GM21367 (cell line): Measurements from ENCODE around the gene NDUFS2.

ENCODE experiments used
- ATAC-seq: cut with Tn5 transposase; IDR thresholded peaks from one replicate; pipeline ENCODE4 v1.9.1; 2021; ENCODE audit not compliant: unreplicated experiment

The NDUFS2 gene

DNA sequence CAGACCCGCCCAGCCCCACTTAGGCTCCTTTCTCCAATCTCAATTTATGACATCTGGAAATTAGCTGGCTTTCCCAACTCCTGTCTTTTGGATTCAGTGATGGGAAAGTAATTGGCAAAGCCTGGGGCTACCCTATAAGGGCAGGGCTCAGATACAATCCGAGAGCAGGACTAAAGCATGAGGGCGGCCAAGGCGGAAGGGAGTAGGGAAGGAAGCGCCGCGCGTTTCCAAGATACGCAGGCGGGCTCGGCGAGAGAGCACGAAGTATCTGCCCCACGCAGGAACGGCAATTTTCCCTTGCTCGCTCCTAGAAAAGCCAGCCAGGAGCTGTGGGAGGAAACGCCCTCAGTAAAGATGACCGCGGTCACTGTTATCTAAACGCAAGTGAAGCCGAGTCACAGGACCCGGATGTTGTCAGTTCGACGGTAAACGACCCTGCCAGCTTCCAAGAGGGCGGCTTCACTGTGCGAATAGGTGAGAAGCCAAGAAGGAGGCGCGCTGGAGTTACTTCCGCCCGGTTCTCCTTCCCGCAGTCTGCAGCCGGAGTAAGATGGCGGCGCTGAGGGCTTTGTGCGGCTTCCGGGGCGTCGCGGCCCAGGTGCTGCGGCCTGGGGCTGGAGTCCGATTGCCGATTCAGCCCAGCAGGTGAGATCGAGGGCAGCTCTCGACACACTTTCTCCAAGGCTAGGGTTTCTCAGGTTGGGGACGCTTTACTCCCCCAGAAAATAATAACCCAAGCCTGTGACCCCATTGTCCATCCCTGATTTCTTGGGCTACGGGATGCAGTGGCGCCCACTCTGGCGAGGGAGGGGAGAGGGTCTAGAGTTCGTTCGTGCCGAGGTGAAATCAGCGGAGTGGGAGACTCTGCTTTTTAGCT lies at the start of gene NDUFS2:
Gene NDUFS2, plus strand, starts transcription at position 532 of the 877 bp plus-strand sequence. Its CDS starts 19 bp downstream, at position 551.
- peak; percentile 94 for ATAC-seq

DNA sequence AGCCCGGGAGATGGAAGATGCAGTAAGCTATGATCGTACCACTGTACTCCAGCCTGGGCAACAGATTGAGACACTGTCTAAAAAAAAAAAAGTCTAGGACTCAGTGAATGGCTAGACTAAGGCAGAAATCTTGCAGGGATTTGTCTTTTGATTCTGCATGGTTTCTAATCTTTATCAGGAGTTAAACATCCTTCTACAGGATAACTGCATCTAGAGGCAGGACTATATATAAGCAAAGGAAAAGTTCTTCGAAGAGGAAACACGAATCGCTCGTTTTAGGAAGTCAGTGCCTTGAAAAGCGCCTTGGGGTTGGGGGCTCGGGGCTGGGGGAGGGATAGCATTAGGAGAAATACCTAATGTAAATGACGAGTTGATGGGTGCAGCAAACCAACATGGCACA lies 49.0 kb upstream of the NDUFS2 start:
- no peak for ATAC-seq

DNA sequence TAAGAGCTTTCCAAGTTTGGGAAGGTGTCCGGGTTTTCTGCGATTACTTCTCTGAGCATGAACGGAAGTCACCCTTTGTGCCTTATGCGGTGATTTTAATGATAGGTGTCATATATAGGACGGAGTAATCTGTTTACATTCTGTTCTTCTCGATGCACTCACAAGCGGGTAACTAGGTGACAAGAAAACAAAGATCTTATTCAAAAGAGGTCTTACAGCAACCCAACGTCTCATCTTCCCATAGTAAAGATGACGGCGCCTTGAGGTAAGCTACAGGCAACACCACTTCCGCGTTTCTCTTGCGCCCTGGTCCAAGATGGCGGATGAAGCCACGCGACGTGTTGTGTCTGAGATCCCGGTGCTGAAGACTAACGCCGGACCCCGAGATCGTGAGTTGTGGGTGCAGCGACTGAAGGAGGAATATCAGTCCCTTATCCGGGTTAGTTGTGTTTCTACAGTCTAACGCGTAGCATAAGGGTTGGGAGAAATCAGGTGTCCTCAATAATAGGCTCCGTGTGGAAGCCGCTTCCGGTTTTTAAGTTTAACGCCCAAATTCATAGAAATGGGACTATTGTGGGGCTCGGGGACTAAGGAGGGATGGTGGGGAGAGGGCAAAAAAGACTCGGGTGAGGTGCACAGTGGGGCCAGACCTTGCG lies 48.4 kb upstream of the NDUFS2 start, which contains the start of gene UFC1:
Gene UFC1, plus strand, starts transcription at position 297 of the 656 bp plus-strand sequence. Its CDS starts 20 bp downstream, at position 317.
- ATAC-seq = no peak

DNA sequence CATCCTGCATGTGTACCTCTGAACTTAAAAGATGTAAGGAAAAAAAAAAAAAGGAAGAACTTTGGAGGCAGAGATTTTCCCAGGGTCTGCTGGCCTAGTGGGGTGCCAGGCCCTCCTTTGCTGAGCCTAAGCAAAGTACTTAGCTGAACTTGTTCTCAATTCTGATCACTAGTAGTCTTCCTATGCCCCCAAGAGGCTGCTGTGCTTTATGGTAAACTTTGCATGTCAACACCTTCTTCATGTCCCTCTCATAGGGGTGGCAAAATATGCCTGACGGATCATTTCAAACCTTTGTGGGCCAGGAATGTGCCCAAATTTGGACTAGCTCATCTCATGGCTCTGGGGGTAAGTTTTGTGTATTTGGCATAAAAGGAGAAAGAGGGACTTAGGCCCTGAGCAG lies 44.3 kb upstream of the NDUFS2 start:
- no peak for ATAC-seq

DNA sequence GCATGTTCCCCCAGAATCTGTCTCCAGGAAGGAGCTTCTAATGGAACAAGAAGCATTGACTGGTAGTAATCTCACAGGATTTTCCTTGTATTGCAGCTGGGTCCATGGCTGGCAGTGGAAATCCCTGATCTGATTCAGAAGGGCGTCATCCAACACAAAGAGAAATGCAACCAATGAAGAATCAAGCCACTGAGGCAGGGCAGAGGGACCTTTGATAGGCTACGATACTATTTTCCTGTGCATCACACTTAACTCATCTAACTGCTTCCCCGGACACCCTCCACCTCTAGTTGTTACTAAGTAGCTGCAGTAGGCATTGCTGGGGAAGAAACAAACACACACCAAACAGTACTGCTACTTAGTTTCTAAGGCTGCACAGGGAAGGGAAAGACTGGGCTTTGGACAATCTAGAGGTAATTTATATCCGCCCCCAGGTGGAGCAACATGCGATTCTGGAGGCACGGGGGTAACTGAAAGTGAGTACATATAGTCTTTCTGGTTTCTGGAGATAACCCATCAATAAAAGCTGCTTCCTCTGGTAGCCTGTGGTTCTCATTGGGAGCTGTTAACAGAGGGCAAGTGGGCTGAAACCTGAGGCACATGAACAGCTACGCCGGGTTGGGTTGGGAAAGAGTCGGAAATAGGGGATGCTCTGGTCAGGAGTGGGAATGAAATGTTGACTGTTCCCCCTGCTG lies 43.7 kb upstream of the NDUFS2 start:
- no peak for ATAC-seq

DNA sequence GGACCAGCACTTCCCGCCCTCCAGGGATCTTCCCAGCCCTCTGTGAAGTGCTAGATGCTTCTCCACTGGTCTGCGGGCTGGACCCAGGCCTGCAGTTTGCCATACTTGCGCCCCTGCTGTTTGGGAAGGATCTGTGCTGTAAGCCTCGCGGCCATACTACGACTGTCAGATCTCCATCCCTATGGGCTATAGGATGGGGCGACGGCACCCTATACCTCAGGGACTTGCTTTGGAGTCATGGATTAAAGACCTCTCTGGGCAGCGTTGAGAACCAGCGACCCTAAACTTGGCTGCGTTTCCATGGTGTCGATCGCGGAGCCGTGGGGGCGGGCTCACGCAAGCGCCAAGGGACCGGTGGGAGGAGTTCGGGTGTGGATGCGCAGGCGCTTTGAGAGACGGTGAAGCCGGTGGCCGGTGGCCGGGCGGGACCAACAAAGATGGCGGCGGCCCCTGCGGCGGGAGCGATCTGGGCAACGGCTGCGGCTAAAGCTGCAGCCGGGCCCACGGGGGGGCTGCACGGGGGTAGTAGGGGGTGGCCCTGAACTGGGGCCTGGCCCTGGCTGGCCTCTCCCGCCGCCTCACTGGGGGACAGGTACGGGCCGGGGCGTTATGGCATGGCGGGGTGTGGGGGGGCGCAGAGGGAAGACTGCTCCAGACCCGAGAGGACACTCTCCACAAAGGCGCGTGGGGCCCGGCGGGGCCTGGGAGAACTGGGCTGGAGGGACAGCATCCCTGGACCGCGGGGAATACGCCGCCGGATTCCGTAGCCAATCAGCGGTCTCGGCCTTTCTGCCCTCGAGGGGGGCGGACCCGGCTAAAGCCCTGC lies 42.9 kb upstream of the NDUFS2 start, which contains the start of gene USP21:
Gene USP21, plus strand, starts transcription at position 414 of the 826 bp plus-strand sequence. CDS start 1,141 bp downstream, outside the sequence.
- peak; percentile 73 for ATAC-seq

DNA sequence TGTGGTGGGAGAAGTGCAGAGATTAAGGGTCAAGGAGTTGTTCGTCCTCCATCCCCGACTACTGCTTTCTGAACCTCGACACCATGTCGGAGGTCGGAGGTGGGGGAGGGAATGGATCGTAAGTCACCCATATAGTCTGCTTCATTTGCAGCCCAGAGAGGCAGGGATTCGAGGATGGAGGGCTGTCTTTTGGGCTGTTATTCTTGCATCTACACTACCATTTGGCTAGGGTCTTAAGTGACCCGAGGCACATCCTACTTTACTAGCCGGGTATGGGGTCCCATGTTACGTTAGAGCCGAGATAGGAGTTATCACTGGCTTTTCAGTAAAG lies 42.3 kb upstream of the NDUFS2 start:
- no peak for ATAC-seq

DNA sequence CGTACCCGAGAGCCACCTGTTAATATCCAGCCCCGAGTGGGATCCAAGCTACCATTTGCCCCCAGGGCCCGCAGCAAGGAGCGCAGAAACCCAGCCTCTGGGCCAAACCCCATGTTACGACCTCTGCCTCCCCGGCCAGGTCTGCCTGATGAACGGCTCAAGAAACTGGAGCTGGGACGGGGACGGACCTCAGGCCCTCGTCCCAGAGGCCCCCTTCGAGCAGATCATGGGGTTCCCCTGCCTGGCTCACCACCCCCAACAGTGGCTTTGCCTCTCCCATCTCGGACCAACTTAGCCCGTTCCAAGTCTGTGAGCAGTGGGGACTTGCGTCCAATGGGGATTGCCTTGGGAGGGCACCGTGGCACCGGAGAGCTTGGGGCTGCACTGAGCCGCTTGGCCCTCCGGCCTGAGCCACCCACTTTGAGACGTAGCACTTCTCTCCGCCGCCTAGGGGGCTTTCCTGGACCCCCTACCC lies 41.5 kb upstream of the NDUFS2 start:
- no peak for ATAC-seq

DNA sequence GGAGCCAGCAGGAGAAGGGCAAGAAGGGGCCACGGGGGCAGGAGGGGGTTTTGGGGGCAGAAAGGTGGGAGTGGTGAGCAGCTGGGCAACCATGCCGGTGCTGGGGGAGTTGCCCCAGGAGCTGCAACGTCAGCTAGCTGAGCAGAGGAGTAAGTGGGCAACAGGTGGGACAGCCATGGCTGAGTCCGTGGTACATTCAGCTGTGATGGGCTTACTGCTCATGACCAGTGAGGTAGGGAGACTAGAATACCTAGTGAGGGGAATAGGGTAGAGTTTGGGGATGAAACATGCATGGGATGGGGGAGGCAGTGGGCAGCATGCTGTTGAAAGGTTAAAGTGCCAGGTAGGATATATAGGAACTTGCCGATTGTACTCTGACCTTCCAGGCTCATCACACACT lies 40.5 kb upstream of the NDUFS2 start:
- no peak for ATAC-seq

DNA sequence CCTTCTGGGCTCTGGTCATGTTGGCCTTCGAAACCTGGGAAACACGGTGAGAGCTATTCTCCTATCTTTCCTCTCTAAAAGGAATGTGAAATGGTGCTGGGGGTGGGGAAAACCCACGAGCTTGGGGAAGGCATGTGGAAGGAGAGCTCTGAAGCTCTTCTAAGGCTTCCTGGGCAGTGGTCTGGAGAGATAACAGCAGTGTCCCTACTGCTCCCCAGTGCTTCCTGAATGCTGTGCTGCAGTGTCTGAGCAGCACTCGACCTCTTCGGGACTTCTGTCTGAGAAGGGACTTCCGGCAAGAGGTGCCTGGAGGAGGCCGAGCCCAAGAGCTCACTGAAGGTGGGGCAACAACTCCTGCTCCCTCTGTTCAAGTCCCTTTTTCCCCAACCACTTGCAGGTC lies 40.1 kb upstream of the NDUFS2 start:
- ATAC-seq = no peak

DNA sequence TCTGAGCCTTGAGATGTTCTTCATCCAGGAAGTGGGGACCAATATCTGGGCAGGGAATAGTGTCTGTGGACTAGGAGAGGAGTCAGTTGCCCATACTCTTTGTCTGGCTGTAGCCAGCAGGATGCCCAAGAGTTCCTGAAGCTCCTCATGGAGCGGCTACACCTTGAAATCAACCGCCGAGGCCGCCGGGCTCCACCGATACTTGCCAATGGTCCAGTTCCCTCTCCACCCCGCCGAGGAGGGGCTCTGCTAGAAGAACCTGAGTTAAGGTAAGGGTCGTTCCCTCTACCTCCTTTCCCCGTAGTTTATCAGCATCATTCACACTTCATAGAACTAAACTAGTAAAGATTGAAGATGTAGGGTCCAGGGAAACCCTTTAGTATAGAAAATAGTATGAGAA lies 39.4 kb upstream of the NDUFS2 start:
- ATAC-seq = no peak

DNA sequence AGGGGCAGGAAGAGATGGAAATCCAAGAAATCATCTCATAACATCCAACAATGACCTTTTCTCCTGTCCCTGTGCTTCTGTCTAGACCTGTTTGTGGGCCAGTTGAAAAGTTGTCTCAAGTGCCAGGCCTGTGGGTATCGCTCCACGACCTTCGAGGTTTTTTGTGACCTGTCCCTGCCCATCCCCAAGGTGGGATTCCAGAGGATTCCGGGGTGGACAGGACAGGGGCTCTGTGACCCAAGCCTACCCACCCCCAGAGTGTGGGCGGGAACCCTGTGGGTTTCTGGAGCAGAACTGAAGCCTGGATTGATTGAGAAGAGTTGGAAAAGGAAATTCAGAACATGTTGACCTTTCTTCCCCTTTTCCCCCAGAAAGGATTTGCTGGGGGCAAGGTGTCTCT lies 38.4 kb upstream of the NDUFS2 start:
- ATAC-seq = no peak

DNA sequence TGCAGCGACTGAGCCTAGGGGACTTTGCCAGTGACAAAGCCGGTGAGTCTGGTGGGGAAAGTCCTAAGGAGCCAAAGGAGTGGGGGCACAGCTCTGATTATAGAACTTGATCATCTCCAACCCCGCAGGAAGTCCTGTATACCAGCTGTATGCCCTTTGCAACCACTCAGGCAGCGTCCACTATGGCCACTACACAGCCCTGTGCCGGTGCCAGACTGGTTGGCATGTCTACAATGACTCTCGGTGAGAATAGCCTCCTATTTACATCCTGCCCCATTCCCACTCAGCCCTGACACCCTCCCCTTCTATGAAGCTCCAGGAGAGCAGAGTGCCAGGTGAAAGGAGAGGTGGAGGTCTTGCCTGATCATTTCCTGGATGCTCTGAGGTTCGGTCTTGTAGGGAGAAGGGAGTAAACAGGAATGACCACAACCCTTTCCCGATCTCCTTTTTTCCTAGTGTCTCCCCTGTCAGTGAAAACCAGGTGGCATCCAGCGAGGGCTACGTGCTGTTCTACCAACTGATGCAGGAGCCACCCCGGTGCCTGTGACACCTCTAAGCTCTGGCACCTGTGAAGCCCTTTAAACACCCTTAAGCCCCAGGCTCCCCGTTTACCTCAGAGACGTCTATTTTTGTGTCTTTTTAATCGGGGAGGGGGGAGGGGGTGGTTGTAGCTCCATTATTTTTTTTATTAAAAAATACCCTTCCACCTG lies 37.1 kb upstream of the NDUFS2 start:
- ATAC-seq = no peak

DNA sequence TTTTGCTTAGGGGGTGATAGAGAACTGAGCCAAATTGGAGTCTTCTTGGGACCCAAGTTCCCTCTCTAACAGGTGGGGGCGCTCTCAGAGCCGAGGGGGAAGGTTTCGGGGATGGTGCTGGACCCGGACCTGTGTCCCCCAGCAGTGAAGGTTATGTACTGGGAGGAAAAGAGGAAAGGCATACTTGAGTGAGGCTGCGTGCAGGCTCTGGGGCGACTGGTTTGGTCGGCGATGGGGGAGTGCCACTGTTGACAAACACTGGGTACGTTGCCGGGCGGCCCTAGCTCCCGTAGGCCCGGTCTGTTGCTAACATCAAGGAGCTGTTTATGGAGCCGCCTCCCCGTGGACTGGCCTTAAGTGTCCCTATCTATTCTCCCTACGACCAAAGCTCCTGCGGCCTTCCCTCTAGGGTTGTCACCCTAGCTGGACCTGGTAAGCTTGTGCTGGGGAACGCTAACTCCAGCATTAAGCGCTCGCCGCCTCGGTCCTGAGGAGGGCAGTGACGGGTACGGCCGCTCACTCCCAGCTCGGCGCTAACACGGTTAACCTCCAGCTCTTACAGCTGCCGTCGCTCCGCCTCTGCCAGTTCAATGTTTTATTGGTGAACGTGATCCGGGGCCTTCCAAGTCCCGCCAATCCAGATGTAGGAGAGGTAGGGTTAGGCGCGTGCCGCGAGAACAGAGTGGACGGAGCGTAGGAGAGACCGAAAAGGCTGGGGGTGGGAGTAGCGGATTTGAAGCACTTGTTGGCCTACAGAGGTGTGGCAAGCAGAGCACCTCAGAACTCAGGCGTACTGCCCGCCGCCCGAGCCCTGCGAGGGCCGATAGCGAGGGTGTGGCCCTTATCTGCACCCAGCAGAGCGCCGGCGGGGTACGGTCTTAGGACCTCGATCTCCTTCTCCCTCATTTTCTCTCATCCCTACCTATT lies 36.2 kb upstream of the NDUFS2 start, which contains the start of gene PPOX:
Gene PPOX, plus strand, starts transcription at position 685 of the 927 bp plus-strand sequence. CDS start 422 bp downstream, outside the sequence.
- ATAC-seq = peak; percentile 89

DNA sequence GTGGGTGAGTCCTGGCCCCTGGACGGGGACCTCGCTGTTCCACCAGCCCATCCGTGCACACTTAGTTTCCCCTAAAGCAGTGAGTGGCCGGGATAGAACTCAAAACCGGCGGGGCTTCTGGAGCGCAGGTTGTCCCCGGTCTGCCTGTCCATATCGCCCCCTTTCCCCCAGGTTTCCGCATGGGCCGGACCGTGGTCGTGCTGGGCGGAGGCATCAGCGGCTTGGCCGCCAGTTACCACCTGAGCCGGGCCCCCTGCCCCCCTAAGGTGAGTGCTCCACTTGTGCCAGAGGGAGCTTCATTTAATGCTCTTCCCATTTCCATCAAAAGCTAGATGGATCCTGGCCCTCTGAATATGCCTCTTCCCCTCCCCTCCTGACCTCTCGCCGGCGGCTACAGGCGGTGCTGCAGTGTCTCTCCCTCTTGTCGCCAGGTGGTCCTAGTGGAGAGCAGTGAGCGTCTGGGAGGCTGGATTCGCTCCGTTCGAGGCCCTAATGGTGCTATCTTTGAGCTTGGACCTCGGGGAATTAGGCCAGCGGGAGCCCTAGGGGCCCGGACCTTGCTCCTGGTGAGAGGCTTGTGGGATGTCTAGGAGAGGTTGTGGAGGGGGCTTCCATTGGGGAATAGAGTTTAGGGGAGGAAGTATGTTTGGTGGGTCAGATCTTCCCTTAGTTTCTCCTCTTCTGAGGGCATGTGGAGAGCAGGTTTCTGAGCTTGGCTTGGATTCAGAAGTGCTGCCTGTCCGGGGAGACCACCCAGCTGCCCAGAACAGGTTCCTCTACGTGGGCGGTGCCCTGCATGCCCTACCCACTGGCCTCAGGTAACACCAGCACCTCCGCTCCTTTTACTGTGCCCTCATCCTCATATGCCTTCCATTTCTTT lies 35.3 kb upstream of the NDUFS2 start:
- no peak for ATAC-seq

DNA sequence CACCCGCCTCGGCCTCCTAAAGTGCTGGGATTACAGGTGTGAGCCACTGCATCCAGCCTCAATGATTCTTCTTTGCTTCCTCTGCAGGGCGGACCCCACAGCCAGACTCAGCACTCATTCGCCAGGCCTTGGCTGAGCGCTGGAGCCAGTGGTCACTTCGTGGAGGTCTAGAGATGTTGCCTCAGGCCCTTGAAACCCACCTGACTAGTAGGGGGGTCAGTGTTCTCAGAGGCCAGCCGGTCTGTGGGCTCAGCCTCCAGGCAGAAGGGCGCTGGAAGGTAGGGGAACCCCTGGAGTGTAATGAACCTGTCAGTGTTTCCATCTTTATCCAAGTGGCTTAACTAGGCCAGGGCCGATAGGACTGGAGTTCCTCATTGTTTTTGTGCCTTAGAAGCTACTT lies 33.3 kb upstream of the NDUFS2 start:
- no peak for ATAC-seq

DNA sequence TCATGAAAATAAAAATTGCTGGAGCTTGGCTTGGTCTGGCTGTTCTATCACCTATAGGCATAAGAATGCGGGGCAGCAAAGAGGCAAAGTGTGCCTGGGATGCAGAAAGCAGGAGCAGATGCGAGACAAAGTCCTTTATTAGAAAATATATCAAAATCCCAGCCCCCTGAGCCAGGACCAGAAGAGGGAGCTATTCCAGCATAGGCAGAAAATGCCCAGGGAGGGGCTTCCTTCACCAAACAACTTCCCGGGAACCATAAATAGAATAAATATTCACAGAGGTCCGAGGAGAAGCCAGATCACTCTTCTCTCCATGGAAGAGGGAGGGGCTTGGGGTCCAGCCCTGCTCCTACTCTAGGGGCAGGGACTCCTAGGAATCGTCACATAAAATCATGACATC lies 31.0 kb upstream of the NDUFS2 start:
- no peak for ATAC-seq

DNA sequence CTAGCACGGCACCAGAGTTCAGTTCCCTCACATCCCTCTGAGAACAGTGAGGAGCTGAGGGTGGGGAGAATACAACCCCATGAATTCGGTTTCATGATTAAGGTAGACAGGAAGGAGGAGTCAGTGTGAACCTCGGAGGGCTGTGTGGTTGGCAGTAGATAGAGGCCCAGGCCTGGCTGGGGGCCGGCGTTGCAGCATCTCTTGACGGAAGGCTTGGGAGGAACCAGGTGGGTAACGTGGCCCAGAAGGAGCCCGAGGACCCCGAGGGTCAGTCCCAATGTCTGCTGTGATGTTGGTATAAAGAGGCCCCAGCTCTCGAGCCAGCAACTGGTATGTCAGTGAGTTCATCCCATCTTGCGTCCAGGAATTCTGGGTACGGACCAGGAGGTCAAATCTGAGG lies 30.5 kb upstream of the NDUFS2 start:
- ATAC-seq = no peak
